NK-92 (cell line): ENCODE data around the gene HELZ.

Source experiments
- DNase-seq: peaks from one replicate; lab custom pipeline; 2025; ENCODE audit not compliant: unreplicated experiment; lab: John Stamatoyannopoulos, UW

The HELZ gene

GRCh38 chr17:67088639-67089038 lies 156.4 kb downstream of the HELZ start:
- DNase-seq: no peak

GRCh38 chr17:67085406-67085805 lies 159.6 kb downstream of the HELZ start:
- no peak for DNase-seq

- DNase-seq: no peak
These were observed 162.9 kb downstream of the HELZ start for GRCh38 chr17:67082107-67082506.

DNA sequence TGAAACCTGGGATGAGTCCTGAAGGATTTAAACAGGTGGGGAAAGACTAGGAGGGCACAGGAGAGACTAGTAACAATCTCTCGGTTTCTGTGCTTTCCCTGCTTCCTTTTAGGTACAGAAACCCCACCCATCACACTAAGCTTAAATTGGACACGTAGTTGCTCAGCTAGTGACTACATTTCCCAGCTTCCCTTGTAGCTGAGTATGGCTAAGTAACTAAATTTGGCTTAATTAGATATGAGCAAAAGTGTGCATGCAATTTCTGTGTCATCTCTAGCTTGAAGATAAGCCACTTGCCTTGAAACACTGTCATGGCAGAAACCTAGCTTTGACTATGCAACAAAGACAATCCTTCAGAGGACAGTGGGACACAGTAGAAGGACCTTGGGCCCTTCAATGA lies 164.2 kb downstream of the HELZ start:
- no peak for DNase-seq

DNA sequence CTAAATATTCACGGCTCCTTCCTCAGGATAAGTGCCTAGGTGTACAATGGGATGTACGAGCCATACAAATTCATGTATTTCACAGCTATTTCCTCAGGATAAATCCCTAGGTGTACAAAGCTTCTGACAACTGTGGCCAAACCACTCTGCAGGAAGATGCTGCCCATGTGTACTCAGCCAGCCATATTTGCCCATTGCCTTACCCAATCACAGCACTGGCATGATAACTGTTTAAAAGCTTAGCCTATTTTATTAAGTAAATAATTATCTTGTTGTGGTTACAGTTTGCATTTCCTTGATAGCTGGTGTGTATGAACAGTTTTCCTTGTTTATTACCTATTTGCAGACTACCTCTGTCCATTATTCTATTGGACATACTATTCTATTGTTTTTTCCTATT lies 165.5 kb downstream of the HELZ start:
- no peak for DNase-seq

GRCh38 chr17:67078292-67078691 lies 166.7 kb downstream of the HELZ start:
- no peak for DNase-seq

DNA sequence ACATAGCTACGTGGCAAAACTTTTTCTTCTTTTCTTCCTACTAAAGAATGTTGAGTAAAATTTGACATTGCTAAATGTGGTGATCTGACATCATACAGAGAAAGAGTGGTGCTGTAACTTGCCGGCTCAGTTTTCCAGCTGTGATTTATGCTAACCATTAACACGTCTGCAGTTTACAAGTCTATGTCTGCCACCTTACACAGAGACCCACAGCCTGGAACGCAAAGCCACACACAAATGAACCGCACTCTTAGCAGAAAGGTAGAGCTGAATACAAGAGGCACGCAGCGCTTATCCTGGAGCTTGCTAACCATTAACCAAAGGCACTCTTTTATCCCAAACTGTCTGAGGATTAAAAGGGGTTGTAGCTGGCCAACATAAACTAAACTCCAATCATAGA lies 168.7 kb downstream of the HELZ start:
- DNase-seq: no peak

DNA sequence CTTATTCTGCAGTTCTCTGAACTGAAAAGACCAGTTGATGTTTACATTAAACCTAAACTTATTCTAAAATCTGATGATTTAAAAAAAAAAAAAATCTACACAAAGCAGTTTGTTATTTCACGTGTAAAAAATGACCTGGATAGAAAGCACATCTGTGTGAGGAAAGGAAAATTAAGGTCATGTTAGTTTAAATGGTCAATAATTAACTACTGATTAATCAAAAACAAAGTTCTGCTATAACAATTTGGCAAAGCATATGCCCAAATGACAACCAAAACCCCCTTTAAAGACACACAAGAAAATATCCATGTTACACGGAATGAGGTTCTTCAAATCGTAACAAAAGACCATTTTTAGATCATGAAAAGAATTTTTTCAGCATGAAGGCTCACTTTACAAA lies 170.2 kb downstream of the HELZ start:
- DNase-seq: no peak

DNA sequence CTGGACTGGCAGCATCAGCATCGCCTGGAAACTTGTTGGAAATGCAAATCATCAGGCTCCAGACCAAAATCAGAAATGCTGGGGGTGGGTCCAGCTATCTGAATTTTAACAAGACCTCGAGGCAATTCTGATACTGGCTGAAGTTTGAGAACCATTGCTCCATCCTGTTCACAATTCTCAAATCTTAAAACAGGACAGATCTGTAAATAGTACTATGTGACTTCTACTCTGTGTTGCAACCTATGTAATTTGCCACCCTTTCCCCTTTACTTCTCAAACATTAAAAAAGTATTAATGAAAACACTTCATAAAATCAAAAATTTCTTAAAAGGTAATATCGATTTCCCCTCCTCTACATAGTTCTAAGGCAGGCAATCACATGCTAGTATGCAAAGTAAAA lies 172.1 kb downstream of the HELZ start:
- DNase-seq: no peak

DNA sequence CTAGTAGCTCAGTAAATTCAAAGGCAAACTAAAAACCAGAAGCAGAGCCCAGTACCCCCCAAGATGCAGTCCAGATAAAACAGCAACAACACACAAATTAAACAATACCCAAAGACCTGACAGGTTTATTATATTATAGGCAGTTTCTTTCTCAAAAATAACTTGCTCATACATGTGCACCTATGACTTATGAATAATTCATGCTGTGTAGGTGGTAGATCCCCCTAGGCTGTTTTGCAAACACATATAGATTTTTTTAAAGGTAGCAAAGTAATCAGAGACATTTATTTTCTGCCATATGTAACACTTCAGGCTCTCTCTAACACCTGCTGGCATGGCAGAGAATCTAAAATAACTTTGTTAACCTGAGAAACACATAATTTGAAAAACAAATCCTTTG lies 173.4 kb downstream of the HELZ start:
- no peak for DNase-seq

GRCh38 chr17:67069603-67070136 lies 175.3 kb downstream of the HELZ start:
- DNase-seq: no peak

GRCh38 chr17:67068999-67069398 lies 176.0 kb downstream of the HELZ start:
- no peak for DNase-seq

DNA sequence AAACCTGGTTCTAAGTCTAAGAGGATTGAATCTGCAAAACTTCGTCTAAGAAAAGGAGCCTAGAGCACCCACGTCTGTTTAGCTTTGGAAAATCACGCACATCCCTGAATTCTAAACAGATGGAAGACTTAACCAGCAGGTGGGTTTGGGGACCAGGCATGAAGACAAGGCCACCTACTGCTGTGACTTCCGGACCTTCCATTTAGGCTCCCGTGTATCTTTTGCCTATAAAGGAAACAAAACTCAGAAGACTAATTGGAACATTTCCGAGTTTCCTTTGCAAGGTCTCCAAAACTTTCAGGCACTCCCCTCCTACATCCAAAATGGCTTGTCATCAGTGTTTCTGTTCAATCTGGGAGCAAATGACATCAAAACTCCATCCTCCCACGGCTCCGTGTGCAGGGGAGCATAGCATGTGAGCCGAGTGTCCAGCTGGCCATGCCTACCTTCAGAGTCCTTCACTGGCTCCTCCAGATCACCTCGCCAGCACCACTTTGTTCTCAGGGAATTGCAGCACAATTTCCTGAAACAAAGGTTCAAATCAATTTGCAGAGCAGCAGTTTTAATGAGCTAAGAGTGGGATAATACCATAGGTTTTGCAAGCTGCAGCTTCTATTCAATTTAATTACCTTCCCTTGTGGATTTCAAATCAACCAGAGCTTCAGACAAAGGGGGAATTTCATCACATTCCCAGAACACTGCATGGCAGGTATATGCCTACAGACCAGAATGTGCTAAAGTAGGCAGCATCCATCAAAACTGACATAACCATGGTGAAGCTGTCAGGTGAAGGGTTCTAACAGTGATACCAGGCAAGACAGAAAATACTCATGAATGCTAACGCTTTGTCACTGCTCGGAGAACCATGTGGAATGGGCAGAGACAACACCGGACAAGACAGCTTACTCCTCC lies 177.2 kb downstream of the HELZ start:
- no peak for DNase-seq

- no peak for DNase-seq
These were observed 178.3 kb downstream of the HELZ start for GRCh38 chr17:67066717-67067116.

DNA sequence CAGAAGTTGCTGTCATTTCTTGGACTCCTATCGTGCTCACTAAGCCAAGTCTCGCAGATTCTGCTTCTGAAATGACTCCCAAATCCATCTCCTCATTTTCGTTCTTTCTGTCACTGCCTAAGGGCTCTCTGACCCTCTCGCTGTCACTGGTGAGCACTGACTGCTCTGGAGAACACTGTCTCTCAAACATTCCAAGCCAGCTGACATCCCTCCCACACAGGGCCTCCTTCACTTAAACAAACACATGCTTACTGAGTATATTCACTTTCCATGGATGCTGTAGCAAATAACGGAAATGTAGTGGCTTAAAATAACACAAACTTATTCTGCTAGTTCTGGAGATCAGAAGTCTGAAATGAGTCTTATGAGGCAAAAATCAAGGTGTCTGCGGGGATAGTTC lies 181.9 kb downstream of the HELZ start:
- no peak for DNase-seq

GRCh38 chr17:67059372-67059771 lies 185.6 kb downstream of the HELZ start:
- DNase-seq: no peak

DNA sequence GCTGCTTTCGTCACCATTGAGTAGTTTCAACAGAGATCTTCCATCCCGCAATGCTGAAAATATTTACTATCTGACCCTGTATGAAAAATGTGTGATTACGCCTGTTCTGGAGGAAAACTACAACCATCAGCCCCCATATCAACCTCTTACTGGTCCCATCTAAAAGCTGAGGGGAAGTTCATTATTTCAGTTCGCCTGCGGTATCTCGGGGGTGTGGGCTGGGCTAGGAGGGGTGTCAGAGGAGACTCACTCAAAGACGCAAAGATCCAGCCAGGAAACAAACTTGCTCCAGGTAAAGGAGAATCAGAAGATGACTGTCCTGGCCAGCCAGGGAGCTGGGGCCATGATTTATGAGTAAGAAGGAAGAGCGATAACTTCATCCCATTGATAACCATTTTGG lies 187.0 kb downstream of the HELZ start:
- no peak for DNase-seq

GRCh38 chr17:67056746-67057490 lies 188.1 kb downstream of the HELZ start:
- DNase-seq: no peak

DNA sequence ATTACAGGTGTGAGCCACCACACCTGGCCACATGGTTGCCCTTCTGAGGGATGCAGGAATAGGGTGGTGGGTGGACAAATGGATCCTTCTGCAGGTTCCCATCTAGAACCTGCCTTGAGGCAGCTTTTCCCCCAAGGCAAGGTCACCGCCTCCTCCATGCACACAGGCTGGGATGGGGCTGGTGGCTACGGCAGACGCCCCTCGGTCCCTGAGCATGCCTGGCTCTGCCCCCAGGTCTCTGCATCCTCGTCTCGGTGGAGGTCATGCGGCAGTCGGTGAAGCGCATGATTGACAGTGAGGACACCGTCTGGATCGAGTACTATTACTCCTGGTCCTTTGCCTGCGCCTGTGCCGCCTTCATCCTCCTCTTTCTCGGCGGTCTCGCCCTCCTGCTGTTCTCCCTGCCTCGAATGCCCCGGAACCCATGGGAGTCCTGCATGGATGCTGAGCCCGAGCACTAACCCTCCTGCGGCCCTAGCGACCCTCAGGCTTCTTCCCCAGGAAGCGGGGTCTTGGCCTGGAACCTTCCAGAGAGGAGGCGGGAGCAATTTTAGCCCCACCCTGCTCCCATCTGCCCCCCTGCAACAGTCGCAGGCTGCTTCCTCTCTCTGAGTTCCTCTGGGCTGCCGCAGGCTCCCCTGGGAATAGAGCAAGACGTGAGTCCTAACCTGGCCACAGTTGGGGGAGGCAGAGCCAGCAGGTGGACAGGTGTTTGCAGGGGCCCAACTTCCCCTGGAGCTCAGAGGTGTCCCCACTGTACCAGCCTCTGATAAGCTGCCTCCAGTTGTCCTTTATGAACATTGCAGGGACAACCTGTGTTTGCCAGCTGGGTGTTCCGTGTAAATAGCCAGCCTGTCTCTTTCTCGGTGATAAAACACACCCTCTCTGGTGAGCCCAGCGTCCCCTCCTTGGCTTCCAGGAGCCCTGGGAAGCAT lies 188.9 kb downstream of the HELZ start:
- DNase-seq: no peak

DNA sequence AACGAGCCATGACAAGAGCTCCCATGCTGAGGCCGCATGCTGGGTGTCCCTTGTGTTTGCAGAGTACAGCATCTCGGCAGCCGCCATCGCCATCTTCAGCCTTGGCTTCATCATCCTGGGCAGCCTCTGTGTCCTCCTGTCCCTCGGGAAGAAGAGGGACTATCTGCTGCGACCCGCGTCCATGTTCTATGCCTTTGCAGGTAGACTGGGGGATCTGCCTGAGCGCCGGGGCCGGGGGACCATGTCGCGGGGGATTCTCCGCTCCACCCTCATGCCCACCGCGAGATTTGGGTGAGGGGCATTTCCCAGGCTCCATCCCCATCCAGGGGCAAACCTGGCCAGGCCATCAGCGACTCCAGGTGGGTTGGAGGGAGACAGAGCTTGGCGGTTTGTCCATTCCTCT lies 190.0 kb downstream of the HELZ start:
- DNase-seq: no peak

DNA sequence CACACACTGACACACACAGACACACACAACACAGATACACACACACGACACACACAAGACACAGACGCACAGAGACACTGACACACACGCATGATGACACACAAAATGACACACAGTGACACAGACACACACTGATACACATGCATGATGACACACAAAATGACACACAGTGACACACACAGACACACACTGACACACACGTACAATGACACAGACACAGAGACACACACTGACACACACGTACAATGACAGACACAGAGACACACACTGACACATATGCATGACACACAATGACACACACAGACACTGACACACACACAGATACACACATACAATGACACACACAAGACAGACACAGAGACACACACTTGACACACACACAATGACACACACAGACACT lies 190.4 kb downstream of the HELZ start:
- DNase-seq: no peak
